HEK293 (cell line): ENCODE measurements around the gene VEZF1.
A peak's percentile ranks its signal among the peaks of the same experiment; 100 is the strongest.

Experiments used
- CTCF ChIA-PET: fragments of 350-600 bp; formaldehyde crosslinking; extraction: SDS; loops from one replicate; lab custom pipeline; 2021; ENCODE audit warnings: antibody characterized with exemption; lab: Yijun Ruan, JAX
- POLR2A ChIA-PET: fragments of 300-600 bp; formaldehyde crosslinking; extraction: SDS; loops from one replicate; lab custom pipeline; 2020; ENCODE audit warnings: antibody characterized with exemption, inconsistent platforms; lab: Yijun Ruan, JAX
- H3K27ac ChIP-seq: fragments of 200-500 bp; sonication (Bioruptor generic); 2 replicates; pipeline ENCODE4 v1.5.1; 2014; ENCODE audit warnings: low read depth, low read length, control low read depth, inconsistent platforms; ENCODE audit errors: extremely low read depth
- H3K36me3 ChIP-seq, 2 experiments: fragments of 200-500 bp in 1 of 2; sonication (Bioruptor generic) in 1 of 2; 1 replicate in 1 of 2; 2 replicates in 1 of 2; pipeline ENCODE4 v1.5.1; 2014 to 2017; ENCODE audit warnings: inconsistent platforms in 2 of 2, low read length in 2 of 2; ENCODE audit not compliant: control insufficient read depth in 2 of 2, insufficient read depth in 1 of 2
- H3K4me1 ChIP-seq: fragments of 200-500 bp; sonication (Bioruptor generic); 2 replicates; pipeline ENCODE4 v1.5.1; 2014; ENCODE audit warnings: mild to moderate bottlenecking, low read length, inconsistent platforms; ENCODE audit not compliant: control insufficient read depth, insufficient read depth
- H3K4me3 ChIP-seq: 2 replicates; pipeline ENCODE4 v1.5.1; 2011; ENCODE audit warnings: low read depth, mild to moderate bottlenecking, control low read depth, low read length, moderate library complexity
- H3K9me3 ChIP-seq: fragments of 200-500 bp; sonication (Bioruptor generic); 2 replicates; pipeline ENCODE4 v1.5.1; 2014; ENCODE audit warnings: low read depth, low read length, inconsistent platforms; ENCODE audit not compliant: control insufficient read depth, insufficient read depth
- HOXA7 ChIP-seq: sonication (generic); formaldehyde crosslinking; IDR thresholded peaks from 2 replicates; pipeline ENCODE4 v1.8.1; 2022; ENCODE audit warnings: missing genetic modification reagents, borderline replicate concordance
- MEIS1 ChIP-seq: sonication (generic); formaldehyde crosslinking; IDR thresholded peaks from 2 replicates; pipeline ENCODE4 v1.8.1; 2022; ENCODE audit warnings: missing genetic modification reagents, mild to moderate bottlenecking, borderline replicate concordance
- OSR2 ChIP-seq: fragments of 450-650 bp; formaldehyde crosslinking; IDR thresholded peaks from 2 replicates; pipeline ENCODE4 v1.5.1; 2016; ENCODE audit warnings: missing biosample characterization, missing genetic modification characterization
- YY2 ChIP-seq: fragments of 450-650 bp; formaldehyde crosslinking; IDR thresholded peaks from 2 replicates; pipeline ENCODE4 v1.5.1; 2016; ENCODE audit warnings: missing biosample characterization, missing genetic modification characterization
- ZFP69B ChIP-seq: fragments of 450-650 bp; formaldehyde crosslinking; IDR thresholded peaks from 2 replicates; pipeline ENCODE4 v1.5.1; 2016; ENCODE audit warnings: missing biosample characterization, missing genetic modification characterization
- ZNF146 ChIP-seq: fragments of 450-650 bp; formaldehyde crosslinking; IDR thresholded peaks from 2 replicates; pipeline ENCODE4 v1.5.1; 2016; ENCODE audit warnings: missing biosample characterization, missing genetic modification characterization
- ZNF155 ChIP-seq: fragments of 450-650 bp; formaldehyde crosslinking; IDR thresholded peaks from 2 replicates; pipeline ENCODE4 v1.5.1; 2016; ENCODE audit warnings: missing biosample characterization, missing genetic modification characterization
- ZNF157 ChIP-seq: fragments of 450-650 bp; formaldehyde crosslinking; IDR thresholded peaks from 2 replicates; pipeline ENCODE4 v1.5.1; 2016; ENCODE audit warnings: missing biosample characterization, missing genetic modification characterization
- ZNF175 ChIP-seq: fragments of 450-650 bp; formaldehyde crosslinking; IDR thresholded peaks from 2 replicates; pipeline ENCODE4 v1.5.1; 2016; ENCODE audit warnings: missing biosample characterization, missing genetic modification characterization
- ZNF324 ChIP-seq: fragments of 450-650 bp; formaldehyde crosslinking; IDR thresholded peaks from 2 replicates; pipeline ENCODE4 v1.5.1; 2016; ENCODE audit warnings: missing biosample characterization, missing genetic modification characterization
- ZNF394 ChIP-seq: fragments of 450-650 bp; formaldehyde crosslinking; IDR thresholded peaks from 2 replicates; pipeline ENCODE4 v1.5.1; 2016; ENCODE audit warnings: missing biosample characterization, missing genetic modification characterization, mild to moderate bottlenecking, moderate library complexity, borderline replicate concordance
- ZNF416 ChIP-seq: fragments of 450-650 bp; formaldehyde crosslinking; IDR thresholded peaks from 2 replicates; pipeline ENCODE4 v1.5.1; 2016; ENCODE audit warnings: missing biosample characterization, missing genetic modification characterization
- ZNF701 ChIP-seq: fragments of 450-650 bp; formaldehyde crosslinking; IDR thresholded peaks from 2 replicates; pipeline ENCODE4 v1.5.1; 2016; ENCODE audit warnings: missing biosample characterization, missing genetic modification characterization
- ZNF747 ChIP-seq: fragments of 450-650 bp; formaldehyde crosslinking; IDR thresholded peaks from 2 replicates; pipeline ENCODE4 v1.5.1; 2016; ENCODE audit warnings: missing biosample characterization, missing genetic modification characterization
- ZNF76 ChIP-seq: fragments of 450-650 bp; formaldehyde crosslinking; IDR thresholded peaks from 2 replicates; pipeline ENCODE4; 2016; ENCODE audit warnings: low read depth, missing biosample characterization, missing genetic modification characterization, borderline replicate concordance
- ZNF768 ChIP-seq: fragments of 450-650 bp; formaldehyde crosslinking; IDR thresholded peaks from 2 replicates; pipeline ENCODE4 v1.5.1; 2018; ENCODE audit warnings: missing biosample characterization, mild to moderate bottlenecking, missing genetic modification characterization
- ZNF785 ChIP-seq: fragments of 450-650 bp; formaldehyde crosslinking; IDR thresholded peaks from 2 replicates; pipeline ENCODE4 v1.5.1; 2016; ENCODE audit warnings: missing biosample characterization, missing genetic modification characterization
- ZNF843 ChIP-seq: fragments of 450-650 bp; formaldehyde crosslinking; IDR thresholded peaks from 2 replicates; pipeline ENCODE4 v1.5.1; 2016; ENCODE audit warnings: missing biosample characterization, missing genetic modification characterization
- TF ChIP-seq, protein P1 (sequence below): fragments of 450-650 bp; formaldehyde crosslinking; IDR thresholded peaks from 2 replicates; pipeline ENCODE4; 2016; ENCODE audit warnings: missing biosample characterization, missing genetic modification characterization
- TF ChIP-seq, protein P2 (sequence below): fragments of 450-650 bp; formaldehyde crosslinking; IDR thresholded peaks from 2 replicates; pipeline ENCODE4 v1.5.1; 2017; ENCODE audit warnings: missing biosample characterization, missing genetic modification characterization
- TF ChIP-seq, protein P3 (sequence below): fragments of 450-650 bp; formaldehyde crosslinking; IDR thresholded peaks from 2 replicates; pipeline ENCODE4 v1.5.1; 2016; ENCODE audit warnings: missing biosample characterization, missing genetic modification characterization
- TF ChIP-seq, protein P4 (sequence below): fragments of 450-650 bp; formaldehyde crosslinking; IDR thresholded peaks from 2 replicates; pipeline ENCODE4 v1.5.1; 2016; ENCODE audit warnings: missing biosample characterization, missing genetic modification characterization

VEZF1 gene

DNA sequence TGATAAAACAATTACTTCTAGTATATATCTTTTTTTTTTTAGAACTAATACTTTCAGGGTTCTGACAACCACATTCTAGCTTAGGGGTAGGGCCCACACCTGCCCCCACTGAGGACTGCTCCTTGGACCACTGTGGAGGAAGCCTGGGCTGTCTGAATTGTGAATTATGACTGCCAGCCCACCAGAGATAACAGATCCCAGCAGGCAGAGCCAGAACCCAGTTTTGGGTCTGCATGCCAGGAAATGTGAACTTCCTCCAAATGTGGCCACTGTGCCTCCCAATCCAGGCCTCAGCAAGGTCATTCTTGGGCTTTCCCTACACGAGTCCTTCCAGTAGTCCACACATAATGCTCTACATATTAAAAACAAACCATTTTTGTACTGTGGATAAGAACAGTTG is 15.9 kb downstream of the VEZF1 start:
- Histone ChIP-seq H3K36me3 (peaks cover 35 to 54% of the 10 kb centered on the region in 2 experiments), H3K4me3 (no peak overlapping the region), H3K4me1 (no peaks in the 10 kb centered on the region; the same call in 1 of the 2 replicates), H3K9me3 (no peaks in the 10 kb centered on the region), H3K27ac (0 out of 2 replicates have a peak overlapping the region, but pooled peaks have one; percentile 20)
- no peak for TF ChIP-seq MEIS1 (CRISPR knock-in tag)
- TF ChIP-seq, protein P1, sequence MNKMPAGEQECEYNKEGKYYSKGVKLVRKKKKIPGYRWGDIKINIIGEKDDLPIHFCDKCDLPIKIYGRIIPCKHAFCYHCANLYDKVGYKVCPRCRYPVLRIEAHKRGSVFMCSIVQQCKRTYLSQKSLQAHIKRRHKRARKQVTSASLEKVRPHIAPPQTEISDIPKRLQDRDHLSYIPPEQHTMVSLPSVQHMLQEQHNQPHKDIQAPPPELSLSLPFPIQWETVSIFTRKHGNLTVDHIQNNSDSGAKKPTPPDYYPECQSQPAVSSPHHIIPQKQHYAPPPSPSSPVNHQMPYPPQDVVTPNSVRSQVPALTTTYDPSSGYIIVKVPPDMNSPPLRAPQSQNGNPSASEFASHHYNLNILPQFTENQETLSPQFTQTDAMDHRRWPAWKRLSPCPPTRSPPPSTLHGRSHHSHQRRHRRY (tag by site-specific recombination), result no peak
- POLR2A ChIA-PET, result interaction anchor here (1.3 to 1.6 kb wide), 2 partner anchors 12 to 13 kb away, joined by 4 read pairs; no protein-coding TSS in a partner anchor
- CTCF ChIA-PET, result interaction anchor here (0.6 to 2.0 kb wide), 8 partner anchors 9 to 452 kb away, joined by 3 to 5 read pairs (median 3); no protein-coding TSS in a partner anchor

DNA sequence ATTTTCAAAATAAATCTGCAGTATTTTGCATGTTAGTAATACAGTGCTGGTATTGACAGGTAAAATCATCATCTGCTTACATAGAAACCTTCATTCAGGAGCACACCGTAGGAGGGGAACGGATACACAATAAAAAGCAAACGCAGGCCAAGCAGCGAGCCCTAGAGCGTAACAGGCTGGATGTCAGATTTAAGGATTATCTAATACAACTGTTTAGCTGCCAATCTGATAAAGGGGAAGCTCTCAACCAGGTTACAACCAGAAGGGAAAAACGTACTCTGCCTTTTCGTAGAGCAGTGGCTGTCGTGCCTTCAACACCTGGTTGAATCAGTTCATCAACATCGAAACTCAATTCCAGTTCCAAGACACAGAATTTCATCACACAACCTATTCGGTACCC is 16.5 kb downstream of the VEZF1 start:
- CTCF ChIA-PET, result interaction anchor here (0.6 to 2.0 kb wide), 7 partner anchors 9 to 452 kb away, joined by 3 to 5 read pairs (median 3); no protein-coding TSS in a partner anchor
- POLR2A ChIA-PET, result interaction anchor here (1.3 to 1.6 kb wide), 2 partner anchors 12 to 14 kb away, joined by 4 read pairs; no protein-coding TSS in a partner anchor

DNA sequence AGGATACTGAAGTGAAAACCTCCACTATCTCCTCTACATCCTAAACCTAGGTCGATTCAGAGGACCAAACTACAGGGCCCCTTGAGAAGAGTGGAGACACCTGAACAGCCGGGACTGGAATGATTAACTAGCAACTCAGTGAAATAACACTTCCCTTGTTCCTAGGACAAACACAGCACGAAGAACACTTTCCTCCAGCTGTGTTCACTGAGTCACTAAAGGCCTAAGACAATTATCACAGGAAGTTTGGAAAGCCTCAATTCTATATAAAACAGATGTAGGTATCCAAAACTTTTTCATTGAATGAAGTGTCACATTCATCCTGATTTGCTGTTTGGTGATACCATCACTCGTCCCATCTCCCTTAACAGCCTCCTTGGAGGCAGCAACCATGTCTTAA is 17.3 kb downstream of the VEZF1 start:
- Histone ChIP-seq H3K36me3 (peaks cover 21 to 39% of the 10 kb centered on the region in 2 experiments), H3K27ac (no peak overlapping the region), H3K4me3 (no peak overlapping the region), H3K9me3 (no peaks in the 10 kb centered on the region), H3K4me1 (no peaks in the 10 kb centered on the region; the same call in 1 of the 2 replicates)
- ChIA-PET CTCF (interaction anchor here (0.8 to 2.0 kb wide), 4 partner anchors 10 to 73 kb away, joined by 4 to 7 read pairs (median 5); no protein-coding TSS in a partner anchor), POLR2A (interaction anchor here (0.8 to 1.8 kb wide), 3 partner anchors 10 to 16 kb away, joined by 3 to 4 read pairs (median 4); no protein-coding TSS in a partner anchor)
- no peak for TF ChIP-seq ZNF394 (tag by site-specific recombination)
- no peak for TF ChIP-seq ZNF701 (tag by site-specific recombination)
- TF ChIP-seq ZNF175, result no peak
- no peak for TF ChIP-seq ZNF155
- TF ChIP-seq ZNF146 (tag by site-specific recombination), result no peak
- TF ChIP-seq ZFP69B (tag by site-specific recombination), result no peak
- no peak for TF ChIP-seq ZNF843 (tag by site-specific recombination)
- TF ChIP-seq HOXA7 (CRISPR knock-in tag), result no peak
- TF ChIP-seq YY2 (tag by site-specific recombination), result no peak
- TF ChIP-seq, protein P2, sequence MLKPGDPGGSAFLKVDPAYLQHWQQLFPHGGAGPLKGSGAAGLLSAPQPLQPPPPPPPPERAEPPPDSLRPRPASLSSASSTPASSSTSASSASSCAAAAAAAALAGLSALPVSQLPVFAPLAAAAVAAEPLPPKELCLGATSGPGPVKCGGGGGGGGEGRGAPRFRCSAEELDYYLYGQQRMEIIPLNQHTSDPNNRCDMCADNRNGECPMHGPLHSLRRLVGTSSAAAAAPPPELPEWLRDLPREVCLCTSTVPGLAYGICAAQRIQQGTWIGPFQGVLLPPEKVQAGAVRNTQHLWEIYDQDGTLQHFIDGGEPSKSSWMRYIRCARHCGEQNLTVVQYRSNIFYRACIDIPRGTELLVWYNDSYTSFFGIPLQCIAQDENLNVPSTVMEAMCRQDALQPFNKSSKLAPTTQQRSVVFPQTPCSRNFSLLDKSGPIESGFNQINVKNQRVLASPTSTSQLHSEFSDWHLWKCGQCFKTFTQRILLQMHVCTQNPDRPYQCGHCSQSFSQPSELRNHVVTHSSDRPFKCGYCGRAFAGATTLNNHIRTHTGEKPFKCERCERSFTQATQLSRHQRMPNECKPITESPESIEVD (tag by site-specific recombination), result no peak
- TF ChIP-seq ZNF76, result no peak
- TF ChIP-seq ZNF416 (tag by site-specific recombination), result no peak
- TF ChIP-seq ZNF157, result no peak

More for the DNA sequence above, 16.5 kb downstream of the VEZF1 start:
- Histone ChIP-seq H3K27ac (no peak overlapping the region), H3K9me3 (no peaks in the 10 kb centered on the region), H3K36me3 (peaks cover 30 to 48% of the 10 kb centered on the region in 2 experiments), H3K4me3 (no peak overlapping the region), H3K4me1 (no peaks in the 10 kb centered on the region; the same call in 1 of the 2 replicates)
- TF ChIP-seq, protein P3, sequence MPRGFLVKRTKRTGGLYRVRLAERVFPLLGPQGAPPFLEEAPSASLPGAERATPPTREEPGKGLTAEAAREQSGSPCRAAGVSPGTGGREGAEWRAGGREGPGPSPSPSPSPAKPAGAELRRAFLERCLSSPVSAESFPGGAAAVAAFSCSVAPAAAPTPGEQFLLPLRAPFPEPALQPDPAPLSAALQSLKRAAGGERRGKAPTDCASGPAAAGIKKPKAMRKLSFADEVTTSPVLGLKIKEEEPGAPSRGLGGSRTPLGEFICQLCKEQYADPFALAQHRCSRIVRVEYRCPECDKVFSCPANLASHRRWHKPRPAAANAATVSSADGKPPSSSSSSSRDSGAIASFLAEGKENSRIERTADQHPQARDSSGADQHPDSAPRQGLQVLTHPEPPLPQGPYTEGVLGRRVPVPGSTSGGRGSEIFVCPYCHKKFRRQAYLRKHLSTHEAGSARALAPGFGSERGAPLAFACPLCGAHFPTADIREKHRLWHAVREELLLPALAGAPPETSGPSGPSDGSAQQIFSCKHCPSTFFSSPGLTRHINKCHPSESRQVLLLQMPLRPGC (tag by site-specific recombination), result no peak
- TF ChIP-seq ZNF768, result no peak
- no peak for TF ChIP-seq ZNF324 (tag by site-specific recombination)
- no peak for TF ChIP-seq ZNF785 (tag by site-specific recombination)
- no peak for TF ChIP-seq YY2 (tag by site-specific recombination)
- TF ChIP-seq OSR2 (tag by site-specific recombination), result no peak
- TF ChIP-seq ZNF747 (tag by site-specific recombination), result no peak
- TF ChIP-seq, protein P4, sequence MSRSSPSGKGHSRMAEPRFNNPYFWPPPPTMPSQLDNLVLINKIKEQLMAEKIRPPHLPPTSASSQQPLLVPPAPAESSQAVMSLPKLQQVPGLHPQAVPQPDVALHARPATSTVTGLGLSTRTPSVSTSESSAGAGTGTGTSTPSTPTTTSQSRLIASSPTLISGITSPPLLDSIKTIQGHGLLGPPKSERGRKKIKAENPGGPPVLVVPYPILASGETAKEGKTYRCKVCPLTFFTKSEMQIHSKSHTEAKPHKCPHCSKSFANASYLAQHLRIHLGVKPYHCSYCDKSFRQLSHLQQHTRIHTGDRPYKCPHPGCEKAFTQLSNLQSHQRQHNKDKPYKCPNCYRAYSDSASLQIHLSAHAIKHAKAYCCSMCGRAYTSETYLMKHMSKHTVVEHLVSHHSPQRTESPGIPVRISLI (tag by site-specific recombination), result no peak
- TF ChIP-seq, all 188 proteins: peak for 0
